GM12878 (cell line): ENCODE results near the gene TBC1D8. TPM values are rescaled to one million over a fixed set of nuclear protein-coding genes. Genes with fewer than 3 reads are reported as not detected.

Source experiments
- ATAC-seq: fragments of 200-7000 bp; cut with Tn5 transposase; 3 replicates; pipeline ENCODE4 v1.9.1; 2020; ENCODE audit warnings: mild to moderate bottlenecking, moderate library complexity
- BruUV-seq: library from RNA; stranded (reverse); fragments of 400-500 nt; replicated peaks from 2 replicates; lab custom pipeline; 2021; lab: Mats Ljungman, UMichigan
- CTCF ChIA-PET: fragments of 300-600 bp; sonication (Branson Sonifier 250); formaldehyde crosslinking; extraction: SDS; loops from one replicate; lab custom pipeline; 2021; ENCODE audit warnings: inconsistent platforms; lab: Yijun Ruan, JAX
- POLR2A ChIA-PET: fragments of 350-600 bp; formaldehyde crosslinking; extraction: SDS; loops from one replicate; lab custom pipeline; 2021; ENCODE audit warnings: inconsistent platforms; lab: Charles Lee
- RAD21 ChIA-PET: fragments of 300-600 bp; sonication (Branson Sonifier 250); formaldehyde crosslinking; loops from one replicate; lab custom pipeline; 2023; ENCODE audit warnings: antibody characterized with exemption; ENCODE audit not compliant: unreplicated experiment; lab: Charles Lee
- SMC1A ChIA-PET: fragments of 300-600 bp; sonication (Branson Sonifier 250); formaldehyde crosslinking; loops from one replicate; lab custom pipeline; 2023; ENCODE audit not compliant: unreplicated experiment, uncharacterized antibody; lab: Charles Lee
- DNase-seq: peaks from one replicate; pipeline ENCODE4 v3.0.0-alpha.2; 2011; ENCODE audit warnings: low read depth, low spot score
- FAIRE-seq: peaks from 3 replicates; lab custom pipeline; 2011; peaks lifted over from hg19 to GRCh38; lab: Jason Lieb, UNC
- H2AFZ ChIP-seq: 2 replicates; pipeline ENCODE4 v1.6.0; 2011; ENCODE audit warnings: low read depth, low read length, control low read depth; ENCODE audit not compliant: control insufficient read depth
- H3K27ac ChIP-seq: 2 replicates; pipeline ENCODE4 v1.5.1; 2011; ENCODE audit warnings: control low read depth; ENCODE audit not compliant: control insufficient read depth, insufficient read depth
- H3K27me3 ChIP-seq, 2 experiments: replicated peaks in 1 of 2; 2 replicates each; pipeline versions ENCODE4 v1.6.0 to v1.6.1; 2011; ENCODE audit warnings: low read length in 1 of 2; ENCODE audit not compliant: control insufficient read depth in 2 of 2, insufficient read depth in 2 of 2
- H3K36me3 ChIP-seq, 2 experiments: 2 replicates each; pipeline ENCODE4 v1.5.1; 2011; ENCODE audit warnings: low read length in 1 of 2; ENCODE audit not compliant: control insufficient read depth in 2 of 2, insufficient read depth in 2 of 2
- H3K4me1 ChIP-seq: 2 replicates; pipeline ENCODE4 v1.6.1; 2011; ENCODE audit warnings: mild to moderate bottlenecking, low read length, moderate library complexity, mixed read lengths; ENCODE audit not compliant: control insufficient read depth, insufficient read depth
- H3K4me2 ChIP-seq: 2 replicates; pipeline ENCODE4 v1.6.0; 2011; ENCODE audit warnings: control low read depth; ENCODE audit not compliant: control insufficient read depth, insufficient read depth
- H3K4me3 ChIP-seq: fragments of 200-600 bp; sonication (generic); 2 replicates; pipeline ENCODE4 v1.5.1; 2016
- H3K79me2 ChIP-seq: 2 replicates; pipeline ENCODE4 v1.6.0; 2011; ENCODE audit warnings: low read length; ENCODE audit not compliant: control insufficient read depth, insufficient read depth
- H3K9ac ChIP-seq: 2 replicates; pipeline ENCODE4 v1.8.0; 2011; ENCODE audit warnings: low read length, control low read depth, mixed read lengths; ENCODE audit not compliant: control insufficient read depth, insufficient read depth
- H3K9me3 ChIP-seq: replicated peaks from 3 replicates; pipeline ENCODE4 v1.5.1; 2011; ENCODE audit warnings: mild to moderate bottlenecking, low read length; ENCODE audit not compliant: control insufficient read depth, insufficient read depth
- H4K20me1 ChIP-seq: 2 replicates; pipeline ENCODE4 v1.6.0; 2011; ENCODE audit not compliant: control insufficient read depth, insufficient read depth
- BHLHE40 ChIP-seq, 2 experiments: fragments of 450-650 bp in 1 of 2; IDR thresholded peaks; 2 replicates each; pipeline ENCODE4 v1.6.1; 2011 to 2017; ENCODE audit warnings: low read depth in 2 of 2, borderline replicate concordance in 1 of 2, improper control_type of control experiment in 1 of 2, low read length in 1 of 2, mild to moderate bottlenecking in 1 of 2
- CEBPB ChIP-seq, 2 experiments: fragments of 150-350 bp in 1 of 2; IDR thresholded peaks; 2 replicates each; pipeline ENCODE4 v1.6.1; 2012 to 2014; ENCODE audit warnings: low read depth in 2 of 2, low read length in 2 of 2, borderline replicate concordance in 1 of 2, inconsistent platforms in 1 of 2
- LARP7 ChIP-seq: fragments of 450-650 bp; IDR thresholded peaks from 2 replicates; pipeline ENCODE4 v1.6.1; 2017; ENCODE audit warnings: mild to moderate bottlenecking
- NFIC ChIP-seq: IDR thresholded peaks from 2 replicates; pipeline ENCODE4 v1.6.1; 2012; ENCODE audit warnings: low read depth, mild to moderate bottlenecking, inconsistent platforms, low read length, moderate library complexity
- SMARCA5 ChIP-seq: fragments of 450-650 bp; IDR thresholded peaks from 2 replicates; pipeline ENCODE4 v1.6.1; 2017; ENCODE audit warnings: mild to moderate bottlenecking
- ZNF384 ChIP-seq: IDR thresholded peaks from 2 replicates; pipeline ENCODE4 v1.6.1; 2012; ENCODE audit warnings: low read depth, mild to moderate bottlenecking, low read length, improper control_type of control experiment, borderline replicate concordance
- ZNF592 ChIP-seq: fragments of 450-650 bp; IDR thresholded peaks from 2 replicates; pipeline ENCODE4 v1.6.1; 2017; ENCODE audit warnings: mild to moderate bottlenecking, moderate library complexity
- WGBS: methylation state at CpG from one replicate; pipeline ENCODE4 v1.1.6; 2016; ENCODE audit warnings: low lambda C conversion rate; ENCODE audit not compliant: insufficient replicate concordance, insufficient coverage; ENCODE audit errors: missing lambda C conversion rate; 5-methylcytosine and 5-hydroxymethylcytosine counted together
- in situ Hi-C: fragments of 300-500 bp; cut with MboI; formaldehyde crosslinking; loops from 9 replicates; pipeline ENCODE4 v1.14.3; 2018; ENCODE audit warnings: mixed read lengths
- intact Hi-C: fragments of 100-400 bp; cut with micrococcal nuclease; formaldehyde crosslinking; loops from one replicate; pipeline ENCODE4 v1.14.2; 2022; ENCODE audit not compliant: unreplicated experiment
- polyA plus RNA-seq, 11 experiments: library from polyadenylated mRNA; depleted of rRNA in 4 of 11; unstranded in 6 of 11; stranded (reverse) in 5 of 11; fragments of >200 nt; fragmentation: Nextera tagmentation in 4 of 11; fragmentation: Illumina TruSeq in 1 of 11; extraction: Ambion mirVana in 4 of 11; extraction: Trizol in 1 of 11; gene quantifications; 1 replicate in 1 of 11; 2 replicates in 10 of 11; pipeline versions ENCODE4 v1.2.1 to v1.2.3, GENCODE V29; 2011 to 2016; ENCODE audit warnings: inconsistent platforms in 2 of 11, missing spikeins in 2 of 11, low read depth in 1 of 11
- total RNA-seq, 4 experiments: library from RNA; depleted of rRNA in 3 of 4; stranded (reverse); fragments of >200 nt in 3 of 4; fragmentation: Illumina TruSeq in 1 of 4; extraction: Trizol in 1 of 4; gene quantifications; 2 replicates each; pipeline versions ENCODE4 v1.2.1 to v1.2.3, GENCODE V29; 2013 to 2021

The TBC1D8 gene
- total and polyA plus RNA-seq, 10 of the 15 experiments (the other 5 are each of a cell fraction or from before 2014, with no cell fraction given), result 0.80 to 4.9 (median 4.4) TPM

- FAIRE-seq, result no peak
- 38% methylated on average over 6 of the region's 6 CpGs for WGBS
Observed at GRCh38 chr2:100992262-100992661, 158.9 kb downstream of the TBC1D8 start.

GRCh38 chr2:100991404-100991773 is 159.8 kb downstream of the TBC1D8 start:
- H3K9me3 ChIP-seq, result no peaks in the 10 kb centered on the region
- WGBS, result 67% methylated on average over 5 of the region's 5 CpGs
- BruUV-seq, result no TSS peak
- no peak overlapping the region for H3K4me3 ChIP-seq
- ChIA-PET RAD21 (no interaction called here), CTCF (interaction anchor here (0.5 kb wide), 1 partner anchor 396 kb away, joined by 3 read pairs; the partner anchor contains the start of gene CREG2), SMC1A (no interaction called here), POLR2A (interaction anchor here (0.6 kb wide), 1 partner anchor 578 kb away, joined by 5 read pairs; no protein-coding TSS in a partner anchor)
- ATAC-seq, result no peak
- no peak overlapping the region for H3K4me2 ChIP-seq
- H3K27ac ChIP-seq, result no peak overlapping the region
- H3K79me2 ChIP-seq, result no peaks in the 10 kb centered on the region
- TF ChIP-seq ZNF384 (no peak), CEBPB (IDR thresholded peaks at IDR 0.05; ENCODE audit: borderline replicate concordance in 1 of 2, low read depth in 2 of 2, low read length in 2 of 2) (no peak), LARP7 (no peak), SMARCA5 (no peak), ZNF592 (no peak)
- FAIRE-seq, result no peak
- in situ Hi-C loops, result loop anchor here (10.0 kb wide), 1 partner anchor 397 kb away; no protein-coding TSS in a partner anchor
- H4K20me1 ChIP-seq, result no peaks in the 10 kb centered on the region
- H3K9ac ChIP-seq, result no peak overlapping the region
- H3K36me3 ChIP-seq, result no peaks in the 10 kb centered on the region
- H3K27me3 ChIP-seq, result no peaks in the 10 kb centered on the region
- H2AFZ ChIP-seq, result no peak overlapping the region
- intact Hi-C loops, result no loop called here
- DNase-seq, result no peak
- H3K4me1 ChIP-seq, result no peaks in the 10 kb centered on the region

More at GRCh38 chr2:100992262-100992661, 158.9 kb downstream of the TBC1D8 start:
- no peaks in the 10 kb centered on the region for H3K79me2 ChIP-seq
- BruUV-seq, result no TSS peak
- H3K4me1 ChIP-seq, result no peaks in the 10 kb centered on the region
- in situ Hi-C loops, result loop anchor here (10.0 kb wide), 1 partner anchor 397 kb away; no protein-coding TSS in a partner anchor
- ChIA-PET SMC1A (no interaction called here), RAD21 (no interaction called here), CTCF (no interaction called here), POLR2A (no interaction called here)
- intact Hi-C loops, result no loop called here
- TF ChIP-seq BHLHE40 (IDR thresholded peaks at IDR 0.05; ENCODE audit: borderline replicate concordance in 1 of 2, low read depth in 2 of 2, low read length in 1 of 2) (peak in 1 of 2 experiments; percentile 48; a peak in 1 of 4 replicates), NFIC (no peak)
- H3K4me3 ChIP-seq, result no peak overlapping the region
- H4K20me1 ChIP-seq, result no peaks in the 10 kb centered on the region
- H3K9me3 ChIP-seq, result no peaks in the 10 kb centered on the region
- no peak for ATAC-seq
- H3K9ac ChIP-seq, result no peak overlapping the region
- no peak overlapping the region for H3K27ac ChIP-seq
- H3K4me2 ChIP-seq, result no peak overlapping the region
- DNase-seq, result no peak
- H3K27me3 ChIP-seq, result no peaks in the 10 kb centered on the region
- no peaks in the 10 kb centered on the region for H3K36me3 ChIP-seq
- H2AFZ ChIP-seq, result no peak overlapping the region; the same call in 1 of the 2 replicates
